Adrenal gland (tissue), 5 donors: Measurements from ENCODE around the gene ALG6.

Source experiments
- CTCF ChIP-seq, 6 experiments: fragments of 450-650 bp in 4 of 6; fragments of 200-600 bp in 2 of 6; sonication (generic) in 1 of 6; IDR thresholded peaks; 1 replicate in 5 of 6; 2 replicates in 1 of 6; pipeline versions ENCODE4 v1.5.1 to v1.8.0; 2016 to 2021; ENCODE audit warnings: antibody characterized with exemption in 6 of 6, mild to moderate bottlenecking in 2 of 6, moderate library complexity in 1 of 6
- POLR2A ChIP-seq, 2 donors: fragments of 450-650 bp; IDR thresholded peaks; one replicate each; pipeline ENCODE4 v1.6.1; 2017; ENCODE audit warnings: antibody characterized with exemption in 2 of 2, mild to moderate bottlenecking in 2 of 2, moderate library complexity in 1 of 2
- donor health status: DM: no; HTN: no; CAD: no.

GRCh38 chr1:63320022-63320721 is 47.3 kb upstream of the ALG6 start:
- TF ChIP-seq CTCF (IDR thresholded peaks at IDR 0.05) (no peak), POLR2A (IDR thresholded peaks at IDR 0.05) (no peak)
